Mesothelial cell of epicardium (in vitro differentiated cells): Measurements from ENCODE around the gene URM1. TPM values are rescaled to one million over a fixed set of nuclear protein-coding genes. Genes with fewer than 3 reads are reported as not detected.
A peak's percentile ranks its signal among the peaks of the same experiment; 100 is the strongest.

Experiments
- DNase-seq, 2 experiments: peaks; one replicate each; pipeline ENCODE4 v3.0.0; 2021; ENCODE audit warnings: low spot score in 2 of 2; ENCODE audit not compliant: unreplicated experiment in 2 of 2
- H3K27ac Mint-ChIP-seq: 2 replicates; pipeline ENCODE4 v1.8.0; 2021; ENCODE audit warnings: mixed read lengths
- H3K27me3 Mint-ChIP-seq: 2 replicates; pipeline ENCODE4 v1.8.0; 2021; ENCODE audit warnings: low read depth, mixed read lengths
- H3K36me3 Mint-ChIP-seq: 2 replicates; pipeline ENCODE4 v1.8.0; 2021; ENCODE audit warnings: mixed read lengths
- H3K4me1 Mint-ChIP-seq: 2 replicates; pipeline ENCODE4 v1.8.0; 2021; ENCODE audit warnings: mixed read lengths
- H3K4me3 Mint-ChIP-seq: 2 replicates; pipeline ENCODE4 v1.8.0; 2021; ENCODE audit warnings: mild to moderate bottlenecking, moderate library complexity, mixed read lengths
- H3K9me3 Mint-ChIP-seq: 2 replicates; pipeline ENCODE4 v1.8.0; 2021; ENCODE audit warnings: mixed read lengths
- CTCF ChIP-seq: fragments of 200-600 bp; sonication (generic); IDR thresholded peaks from one replicate; pipeline ENCODE4 v1.5.0; 2021; ENCODE audit warnings: antibody characterized with exemption; ENCODE audit not compliant: unreplicated experiment
- total RNA-seq: library from RNA; stranded (reverse); gene quantifications from 3 replicates; pipeline ENCODE4 v1.2.1, GENCODE V29; 2021

The URM1 gene
- total RNA-seq, 1 donor from 2014 or later, result 54.9 TPM

- no peak overlapping the region for H3K27ac Mint-ChIP-seq
- peak overlapping the region; percentile 42 for H3K4me3 Mint-ChIP-seq
- no peaks in the 10 kb centered on the region for H3K9me3 Mint-ChIP-seq
- H3K27me3 Mint-ChIP-seq, result peaks cover 80% of the 10 kb centered on the region
- peak in 1 of 2 experiments; percentile 55 for DNase-seq
- TF ChIP-seq CTCF, result no peak
- H3K36me3 Mint-ChIP-seq, result peaks cover 13% of the 10 kb centered on the region
- H3K4me1 Mint-ChIP-seq, result peaks cover 16% of the 10 kb centered on the region
Measured at GRCh38 chr9:128393145-128393775, 22.1 kb downstream of the URM1 start.

GRCh38 chr9:128393970-128394369 lies 22.8 kb downstream of the URM1 start:
- no peak for DNase-seq
- Mint-ChIP-seq H3K9me3 (no peaks in the 10 kb centered on the region), H3K36me3 (peaks cover 12% of the 10 kb centered on the region), H3K27ac (no peak overlapping the region), H3K27me3 (peaks cover 85% of the 10 kb centered on the region), H3K4me3 (peak overlapping the region; percentile 12), H3K4me1 (peaks cover 16% of the 10 kb centered on the region)
- TF ChIP-seq CTCF, result no peak

GRCh38 chr9:128394379-128395168 lies 23.4 kb downstream of the URM1 start:
- H3K27me3 Mint-ChIP-seq, result peaks cover 88% of the 10 kb centered on the region
- no peak overlapping the region for H3K27ac Mint-ChIP-seq
- peaks cover 10% of the 10 kb centered on the region for H3K36me3 Mint-ChIP-seq
- no peak for DNase-seq
- H3K4me3 Mint-ChIP-seq, result peak overlapping the region; percentile 12
- TF ChIP-seq CTCF, result no peak
- H3K4me1 Mint-ChIP-seq, result peaks cover 16% of the 10 kb centered on the region
- no peaks in the 10 kb centered on the region for H3K9me3 Mint-ChIP-seq

GRCh38 chr9:128396970-128397613 lies 25.9 kb downstream of the URM1 start:
- TF ChIP-seq CTCF, result no peak
- H3K4me1 Mint-ChIP-seq, result peaks cover 13% of the 10 kb centered on the region
- no peaks in the 10 kb centered on the region for H3K36me3 Mint-ChIP-seq
- no peak for DNase-seq
- H3K4me3 Mint-ChIP-seq, result no peak overlapping the region
- peaks cover 81% of the 10 kb centered on the region for H3K27me3 Mint-ChIP-seq
- H3K9me3 Mint-ChIP-seq, result no peaks in the 10 kb centered on the region
- H3K27ac Mint-ChIP-seq, result no peak overlapping the region

GRCh38 chr9:128397831-128398230 lies 26.7 kb downstream of the URM1 start:
- Mint-ChIP-seq H3K27ac (no peak overlapping the region), H3K4me1 (peaks cover 12% of the 10 kb centered on the region), H3K27me3 (peaks cover 79% of the 10 kb centered on the region), H3K4me3 (no peak overlapping the region), H3K36me3 (no peaks in the 10 kb centered on the region), H3K9me3 (no peaks in the 10 kb centered on the region)
- no peak for TF ChIP-seq CTCF
- no peak for DNase-seq
